Upper lobe of left lung (tissue), 6 donors: ENCODE measurements around the gene JMJD4. TPM values are rescaled to one million over a fixed set of nuclear protein-coding genes. Genes with fewer than 3 reads are reported as not detected.

Experiments
- ATAC-seq, 2 donors: fragments of 200-7000 bp; cut with Tn5 transposase; one replicate each; pipeline ENCODE4 v1.9.1; 2022; ENCODE audit warnings: mild to moderate bottlenecking in 2 of 2, moderate library complexity in 2 of 2; ENCODE audit not compliant: low FRiP score in 2 of 2
- DNase-seq, 2 donors: peaks; one replicate each; pipeline ENCODE4 v3.0.0-alpha.2; 2019 to 2020
- H3K27ac ChIP-seq, 4 donors: fragments of 200-600 bp; sonication (generic); one replicate each; pipeline ENCODE4 v1.5.1; 2016 to 2019
- H3K27me3 ChIP-seq, 4 donors: fragments of 200-600 bp; sonication (generic); one replicate each; pipeline ENCODE4 v1.5.1; 2017 to 2019
- H3K36me3 ChIP-seq, 4 donors: fragments of 200-600 bp; sonication (generic); one replicate each; pipeline ENCODE4 v1.5.1; 2016 to 2019
- H3K4me1 ChIP-seq, 4 donors: fragments of 200-600 bp; sonication (generic); one replicate each; pipeline ENCODE4 v1.5.1; 2018 to 2019
- H3K4me3 ChIP-seq, 4 donors: fragments of 200-600 bp; sonication (generic); one replicate each; pipeline ENCODE4 v1.5.1; 2017 to 2019; ENCODE audit warnings: mild to moderate bottlenecking in 2 of 4, moderate library complexity in 1 of 4
- H3K9me3 ChIP-seq, 4 donors: fragments of 200-600 bp; sonication (generic); one replicate each; pipeline ENCODE4 v1.5.1; 2018 to 2019
- CTCF ChIP-seq, 6 experiments: fragments of 450-650 bp in 4 of 6; fragments of 200-600 bp in 2 of 6; sonication (generic) in 2 of 6; IDR thresholded peaks; one replicate each; pipeline ENCODE4 v1.5.1; 2016 to 2019; ENCODE audit warnings: antibody characterized with exemption in 6 of 6
- EP300 ChIP-seq, 4 donors: sonication (generic); formaldehyde crosslinking; IDR thresholded peaks; one replicate each; pipeline ENCODE4 v1.5.1; 2017; ENCODE audit warnings: antibody characterized with exemption in 4 of 4, control low read depth in 2 of 4
- POLR2A ChIP-seq, 4 donors: fragments of 450-650 bp; IDR thresholded peaks; one replicate each; pipeline ENCODE4 v1.5.1; 2016 to 2017; ENCODE audit warnings: antibody characterized with exemption in 4 of 4, mild to moderate bottlenecking in 2 of 4
- POLR2AphosphoS5 ChIP-seq, 2 donors: sonication (generic); formaldehyde crosslinking; IDR thresholded peaks; one replicate each; pipeline ENCODE4 v1.5.1; 2017; ENCODE audit warnings: antibody characterized with exemption in 2 of 2
- WGBS, 2 donors: methylation state at CpG; one replicate each; pipeline ENCODE4 v1.1.5; 2017 to 2018; 5-methylcytosine and 5-hydroxymethylcytosine counted together
- total RNA-seq, 6 donors: library from RNA; depleted of rRNA in 4 of 6; stranded (reverse); fragments of >200 nt in 4 of 6; gene quantifications; one replicate each; pipeline versions ENCODE4 v1.1.0 to v1.2.1, GENCODE V29; 2016 to 2021
- donor health status: DM: no; HTN: no; CAD: no; lungs with moderate emphysema.
- donor health status: DM: no; HTN: yes; CAD: no; lungs with severe emphysema.

JMJD4 gene
- total RNA-seq, 6 donors from 2014 or later, result 12.6 to 27.2 (median 20.0) TPM

DNA sequence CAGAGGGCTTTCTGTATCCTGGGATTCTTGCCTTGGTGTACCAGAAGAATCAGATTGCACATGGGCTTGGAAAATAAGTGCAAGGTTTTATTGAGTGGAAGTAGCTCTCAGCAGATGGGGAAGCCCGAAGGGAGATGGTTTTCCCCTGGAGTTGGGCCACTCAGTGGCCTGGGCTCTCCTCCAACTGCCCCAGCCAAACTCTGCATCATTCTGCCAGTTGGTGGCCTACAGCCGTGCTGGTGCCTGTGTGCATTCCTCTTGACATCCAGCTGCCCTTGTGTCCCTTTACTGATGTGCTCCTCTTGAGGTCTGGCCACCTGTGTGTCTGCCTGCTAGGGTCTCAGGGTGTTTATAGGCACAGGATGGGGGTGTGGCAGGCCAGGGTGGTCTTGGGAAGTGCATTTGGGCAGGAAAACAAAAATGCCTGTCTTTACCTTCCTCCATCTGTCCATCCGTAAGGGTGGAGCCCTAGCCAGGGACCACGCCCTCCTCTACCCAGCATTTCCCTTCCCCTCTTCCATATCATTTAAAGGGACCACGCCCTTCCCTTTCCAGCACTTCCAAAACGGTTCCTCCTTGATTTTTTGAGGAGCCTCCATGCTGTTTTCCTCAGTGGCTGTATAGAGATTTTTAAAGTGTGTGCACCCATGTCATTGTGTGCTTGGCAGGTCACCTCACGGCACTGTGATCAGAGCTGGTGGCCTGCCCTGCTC lies 19.1 kb upstream of the JMJD4 start:
- 52 to 62% methylated on average over 7 of the region's 7 CpGs for WGBS, 2 donors
- no peaks in the 10 kb centered on the region for H3K9me3 ChIP-seq
- no peak overlapping the region for H3K4me3 ChIP-seq
- no peak overlapping the region for H3K27ac ChIP-seq
- H3K27me3 ChIP-seq, result no peaks in the 10 kb centered on the region
- peaks cover 9 to 13% (median 12%) of the 10 kb centered on the region in 4 donors for H3K4me1 ChIP-seq
- no peak for DNase-seq
- H3K36me3 ChIP-seq, result peaks cover 0 to 27% (median 13%) of the 10 kb centered on the region in 4 donors
- ATAC-seq, result no peak
- TF ChIP-seq POLR2AphosphoS5 (IDR thresholded peaks at IDR 0.05) (no peak), EP300 (IDR thresholded peaks at IDR 0.05) (no peak), CTCF (IDR thresholded peaks at IDR 0.05) (no peak), POLR2A (IDR thresholded peaks at IDR 0.05) (no peak)

DNA sequence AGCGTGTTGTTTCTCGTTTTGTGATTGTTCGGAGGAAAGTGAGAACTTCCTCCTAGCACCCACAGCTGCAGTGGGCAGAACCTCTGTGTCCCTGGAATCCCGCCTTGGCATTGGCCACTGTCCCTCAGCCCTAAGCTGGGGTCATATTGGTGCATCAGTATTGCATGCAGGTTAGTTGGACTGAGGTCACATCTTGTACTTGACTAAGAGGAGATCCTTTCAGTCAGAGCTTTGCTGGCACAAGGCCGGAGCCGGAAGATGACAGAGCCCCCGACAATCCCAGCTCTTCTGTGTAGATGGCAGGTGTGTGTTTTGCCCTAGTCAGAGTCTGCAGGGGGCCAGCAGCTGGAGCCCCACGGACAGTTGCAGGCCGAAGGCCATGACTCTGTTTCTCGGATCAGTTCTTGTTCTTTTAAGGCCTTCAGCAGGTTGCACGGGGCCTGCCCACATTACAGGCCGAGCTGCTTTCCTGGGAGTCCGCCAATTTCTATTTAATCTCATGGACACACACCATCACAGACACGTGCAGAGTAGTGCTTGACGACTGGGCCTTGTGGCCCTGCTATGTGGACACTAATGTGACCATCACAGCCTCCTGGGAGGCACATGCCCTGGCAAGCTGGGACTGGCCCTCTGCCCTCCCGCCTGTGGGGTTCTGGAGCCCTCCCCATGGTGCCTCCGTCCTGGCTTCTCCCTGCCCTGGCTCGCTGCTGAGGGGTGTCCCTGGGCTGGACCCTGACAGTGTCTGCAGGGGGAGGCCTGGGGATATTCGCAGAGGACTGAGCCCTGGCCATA lies 15.0 kb upstream of the JMJD4 start:
- Histone ChIP-seq H3K36me3 (peaks cover 2 to 33% (median 17%) of the 10 kb centered on the region in 4 donors), H3K4me1 (peaks cover 9 to 24% (median 10%) of the 10 kb centered on the region in 4 donors), H3K4me3 (no peak overlapping the region), H3K9me3 (no peaks in the 10 kb centered on the region), H3K27ac (no peak overlapping the region), H3K27me3 (no peaks in the 10 kb centered on the region)
- no peak for ATAC-seq
- TF ChIP-seq CTCF (IDR thresholded peaks at IDR 0.05) (no peak), POLR2AphosphoS5 (IDR thresholded peaks at IDR 0.05) (no peak), EP300 (IDR thresholded peaks at IDR 0.05) (no peak), POLR2A (IDR thresholded peaks at IDR 0.05) (no peak)
- 81 to 94% methylated on average over 18 to 19 of the region's 19 CpGs for WGBS, 2 donors
- DNase-seq, result no peak

GRCh38 chr1:227749225-227749624 lies 14.1 kb upstream of the JMJD4 start:
- ATAC-seq, result no peak
- no peak overlapping the region for H3K27ac ChIP-seq

DNA sequence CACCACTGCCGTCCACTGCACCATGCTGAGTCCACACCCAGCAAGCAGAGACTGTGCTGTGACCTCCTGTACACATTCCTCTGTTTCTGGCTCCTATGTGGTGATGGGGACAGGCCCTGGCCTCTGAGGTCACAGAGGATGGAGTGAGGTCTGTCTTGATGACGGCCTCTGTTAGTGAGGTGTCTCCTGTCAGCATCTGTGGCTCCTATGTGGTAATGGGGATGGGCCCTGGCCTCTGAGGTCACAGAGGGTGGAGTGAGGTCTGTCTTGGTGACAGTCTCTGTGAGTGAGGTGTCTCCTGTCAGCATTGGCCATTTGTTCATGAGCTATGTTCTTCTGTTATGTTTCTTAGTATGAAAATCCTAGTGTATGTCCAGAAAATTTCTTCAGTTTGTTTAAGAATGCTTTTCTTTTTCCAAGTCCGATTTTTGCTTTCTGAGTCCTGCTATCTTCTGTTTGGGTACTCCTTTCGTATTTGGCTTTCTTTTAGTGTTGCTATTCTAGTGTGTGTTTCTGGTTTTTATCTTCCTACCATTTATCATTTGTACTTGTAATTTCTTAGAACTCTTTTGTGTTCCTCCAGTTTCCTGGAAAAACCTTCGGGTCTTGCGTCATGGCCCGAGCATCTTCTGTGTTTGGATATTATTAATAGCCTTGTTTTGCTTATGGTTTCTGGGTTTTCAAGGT lies 13.5 kb upstream of the JMJD4 start:
- DNase-seq (no peak), ATAC-seq (peak in 1 of 2 donors; percentile 72)
- Histone ChIP-seq H3K27ac (no peak overlapping the region), H3K4me1 (peaks cover under 1 to 15% (median 2%) of the 10 kb centered on the region in 4 donors), H3K4me3 (no peak overlapping the region), H3K9me3 (no peaks in the 10 kb centered on the region), H3K27me3 (no peaks in the 10 kb centered on the region), H3K36me3 (peaks cover 2 to 33% (median 17%) of the 10 kb centered on the region in 4 donors)
- TF ChIP-seq POLR2AphosphoS5 (IDR thresholded peaks at IDR 0.05) (no peak), CTCF (IDR thresholded peaks at IDR 0.05) (no peak), EP300 (IDR thresholded peaks at IDR 0.05) (no peak), POLR2A (IDR thresholded peaks at IDR 0.05) (no peak)
- 75 to 80% methylated on average over 7 of the region's 7 CpGs for WGBS, 2 donors

More at GRCh38 chr1:227749225-227749624, 14.1 kb upstream of the JMJD4 start:
- DNase-seq, result no peak
- peaks cover 6 to 21% (median 8%) of the 10 kb centered on the region in 4 donors for H3K4me1 ChIP-seq
- TF ChIP-seq EP300 (IDR thresholded peaks at IDR 0.05) (no peak), POLR2A (IDR thresholded peaks at IDR 0.05) (no peak), POLR2AphosphoS5 (IDR thresholded peaks at IDR 0.05) (no peak), CTCF (IDR thresholded peaks at IDR 0.05) (no peak)
- no peaks in the 10 kb centered on the region for H3K9me3 ChIP-seq
- H3K4me3 ChIP-seq, result no peak overlapping the region
- H3K27me3 ChIP-seq, result no peaks in the 10 kb centered on the region
- peaks cover 2 to 33% (median 17%) of the 10 kb centered on the region in 4 donors for H3K36me3 ChIP-seq
- WGBS, 2 donors, result 98% methylated on average over 5 to 7 of the region's 7 CpGs
